Activated CD4-positive, alpha-beta T cell treated with anti-CD3 and anti-CD28 coated beads, Interleukin-2, amount 10 ng/mL, durations not matched to agents 7 days and 5 days (primary cell): ENCODE results near the gene ZFAND3. TPM values are rescaled to one million over a fixed set of nuclear protein-coding genes. Genes with fewer than 3 reads are reported as not detected.

ENCODE experiments used
- CTCF ChIA-PET: fragments of 350-600 bp; sonication (Branson Sonifier 250); formaldehyde crosslinking; loops from one replicate; lab custom pipeline; 2021; ENCODE audit warnings: antibody characterized with exemption; lab: Charles Lee
- POLR2A ChIA-PET: fragments of 350-600 bp; sonication (Branson Sonifier 250); formaldehyde crosslinking; loops from one replicate; lab custom pipeline; 2021; ENCODE audit warnings: antibody characterized with exemption; lab: Charles Lee
- DNase-seq: peaks from one replicate; pipeline ENCODE4 v3.0.0-alpha.2; 2020
- H3K27ac Mint-ChIP-seq: one replicate; pipeline ENCODE4 v1.8.0; 2021; ENCODE audit warnings: mild to moderate bottlenecking, moderate library complexity, mixed read lengths
- H3K27me3 Mint-ChIP-seq: one replicate; pipeline ENCODE4 v1.8.0; 2021; ENCODE audit warnings: mixed read lengths
- H3K36me3 Mint-ChIP-seq: one replicate; pipeline ENCODE4 v1.8.0; 2021; ENCODE audit warnings: low read depth, mixed read lengths
- H3K4me1 Mint-ChIP-seq: one replicate; pipeline ENCODE4 v1.8.0; 2021; ENCODE audit warnings: mixed read lengths
- H3K4me3 Mint-ChIP-seq: one replicate; pipeline ENCODE4 v1.8.0; 2021; ENCODE audit warnings: mild to moderate bottlenecking, moderate library complexity, mixed read lengths
- H3K9me3 Mint-ChIP-seq: one replicate; pipeline ENCODE4 v1.8.0; 2021; ENCODE audit warnings: mixed read lengths
- total RNA-seq, 2 experiments: library from RNA; stranded (reverse); gene quantifications; one replicate each; pipeline ENCODE4 v1.2.3, GENCODE V29; 2021

The ZFAND3 gene
- total RNA-seq, 2 experiments from 2014 or later: 27.4 to 34.7 TPM

GRCh38 chr6:38198219-38198618, 378.7 kb downstream of the ZFAND3 start:
- ChIA-PET POLR2A (no interaction called here), CTCF (no interaction called here)

More at GRCh38 chr6:38198219-38198618, 378.7 kb downstream of the ZFAND3 start:
- no peaks in the 10 kb centered on the region for H3K36me3 Mint-ChIP-seq
- no peaks in the 10 kb centered on the region for H3K4me1 Mint-ChIP-seq
- no peaks in the 10 kb centered on the region for H3K27me3 Mint-ChIP-seq
- H3K27ac Mint-ChIP-seq: no peak overlapping the region
- no peak for DNase-seq
- H3K9me3 Mint-ChIP-seq: no peaks in the 10 kb centered on the region
- H3K4me3 Mint-ChIP-seq: no peak overlapping the region

Other genes with a start within 250 kb of the ZFAND3 start
- gene MDGA1, start 121.8 kb upstream of the ZFAND3 start, total RNA-seq: 1 to 10 TPM; 1.3 to 2.2 TPM